ENCODE results near the gene KRTAP13-1. TPM values are rescaled to one million over a fixed set of nuclear protein-coding genes. Genes with fewer than 3 reads are reported as not detected.

KRTAP13-1 gene
- total and polyA plus RNA-seq, 2 donors (not counting 3 experiments of a cell fraction or from before 2014, with no cell fraction given): not detected

DNA sequence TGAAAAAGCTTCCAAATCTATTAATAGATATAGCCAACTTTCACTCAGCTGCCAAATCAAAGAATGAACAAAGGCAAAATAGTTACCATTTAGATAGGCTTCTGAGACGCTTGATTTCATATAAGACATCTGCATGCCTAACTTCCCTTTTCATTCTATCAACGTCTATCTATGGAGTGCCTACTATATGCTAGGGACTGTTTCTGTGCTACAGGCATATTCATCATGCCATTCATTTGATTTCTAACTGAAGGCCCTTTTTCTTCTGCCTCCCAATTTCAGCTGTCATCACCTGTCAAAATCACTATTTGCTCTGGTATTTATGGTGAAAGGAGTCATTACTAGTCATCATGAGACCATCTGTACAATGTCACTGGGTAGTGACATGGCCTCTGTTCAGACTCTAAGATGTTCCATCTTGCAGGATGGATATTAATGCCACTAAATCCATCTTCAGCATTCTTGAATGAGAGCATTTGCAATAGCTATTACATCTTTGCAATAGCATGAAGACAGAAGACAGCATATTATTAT, 4.3 kb upstream of the KRTAP13-1 start:
- intact Hi-C loops (cut with micrococcal nuclease) (no loop called here), dilution Hi-C loops (cut with MboI; ENCODE audit: extremely low pct_ligation_motif_present, low sequenced_read_pairs) (no loop called here)
- FAIRE-seq (no peak), DNase-seq (ENCODE audit: low read depth, low spot score) (no peak)
- no peaks in the 10 kb centered on the region for H3K4me1 ChIP-seq (ENCODE audit: control insufficient read depth, extremely low read depth, insufficient read depth, low read length)
- H3K4me3 ChIP-seq (replicated peaks in 1 of 3; ENCODE audit: insufficient read depth in 1 of 3, low read depth in 1 of 3, low read length in 3 of 3): no peak overlapping the region
- H3K9me3 ChIP-seq (replicated peaks; ENCODE audit: control insufficient read depth, insufficient read depth, low read length): peaks cover 6% of the 10 kb centered on the region
- no peak overlapping the region for H3K27ac ChIP-seq (ENCODE audit: insufficient read depth, low read depth, low read length)
- no TSS peak for BruUV-seq (replicated peaks)
- TF ChIP-seq, protein P1, sequence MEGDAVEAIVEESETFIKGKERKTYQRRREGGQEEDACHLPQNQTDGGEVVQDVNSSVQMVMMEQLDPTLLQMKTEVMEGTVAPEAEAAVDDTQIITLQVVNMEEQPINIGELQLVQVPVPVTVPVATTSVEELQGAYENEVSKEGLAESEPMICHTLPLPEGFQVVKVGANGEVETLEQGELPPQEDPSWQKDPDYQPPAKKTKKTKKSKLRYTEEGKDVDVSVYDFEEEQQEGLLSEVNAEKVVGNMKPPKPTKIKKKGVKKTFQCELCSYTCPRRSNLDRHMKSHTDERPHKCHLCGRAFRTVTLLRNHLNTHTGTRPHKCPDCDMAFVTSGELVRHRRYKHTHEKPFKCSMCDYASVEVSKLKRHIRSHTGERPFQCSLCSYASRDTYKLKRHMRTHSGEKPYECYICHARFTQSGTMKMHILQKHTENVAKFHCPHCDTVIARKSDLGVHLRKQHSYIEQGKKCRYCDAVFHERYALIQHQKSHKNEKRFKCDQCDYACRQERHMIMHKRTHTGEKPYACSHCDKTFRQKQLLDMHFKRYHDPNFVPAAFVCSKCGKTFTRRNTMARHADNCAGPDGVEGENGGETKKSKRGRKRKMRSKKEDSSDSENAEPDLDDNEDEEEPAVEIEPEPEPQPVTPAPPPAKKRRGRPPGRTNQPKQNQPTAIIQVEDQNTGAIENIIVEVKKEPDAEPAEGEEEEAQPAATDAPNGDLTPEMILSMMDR (IDR thresholded peaks at IDR 0.05; ENCODE audit: extremely low read depth in 1 of 2, insufficient read depth in 1 of 2, low read depth in 1 of 2, low read length in 2 of 2): no peak
- TF ChIP-seq MYC (IDR thresholded peaks at IDR 0.05; ENCODE audit: low read depth, low read length): no peak
- no peak for TF ChIP-seq POLR2A (IDR thresholded peaks at IDR 0.05; ENCODE audit: low read depth, low read length)
- TF ChIP-seq POLR2AphosphoS5 (IDR thresholded peaks at IDR 0.05; ENCODE audit: insufficient read depth, low read depth, low read length): no peak
- TF ChIP-seq, protein P2, sequence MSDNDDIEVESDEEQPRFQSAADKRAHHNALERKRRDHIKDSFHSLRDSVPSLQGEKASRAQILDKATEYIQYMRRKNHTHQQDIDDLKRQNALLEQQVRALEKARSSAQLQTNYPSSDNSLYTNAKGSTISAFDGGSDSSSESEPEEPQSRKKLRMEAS (IDR thresholded peaks at IDR 0.05; ENCODE audit: insufficient read depth, insufficient read length): no peak
- no peak for TF ChIP-seq GATA2 (IDR thresholded peaks at IDR 0.05; ENCODE audit: insufficient read depth, insufficient read length, low read depth, low read length)
- TF ChIP-seq EZH2 (IDR thresholded peaks at IDR 0.05; ENCODE audit: borderline replicate concordance, low read depth, low read length, severe bottlenecking): no peak
- TF ChIP-seq JUN (IDR thresholded peaks at IDR 0.05; ENCODE audit: borderline replicate concordance, insufficient read depth, insufficient read length, low read depth): no peak
- H2AFZ ChIP-seq (ENCODE audit: low read depth, low read length): no peak overlapping the region
- no peak overlapping the region for H3K4me2 ChIP-seq (ENCODE audit: insufficient read depth, low read length)
- no peak overlapping the region for H3K9ac ChIP-seq (replicated peaks; ENCODE audit: extremely low read depth, insufficient read depth, low read length)
- no peaks in the 10 kb centered on the region for H3K36me3 ChIP-seq (ENCODE audit: control insufficient read depth in 2 of 2, extremely low read depth in 1 of 2, insufficient read depth in 2 of 2, low read length in 2 of 2)
- ChIA-PET POLR2A (no interaction called here), CTCF (no interaction called here)
- no peaks in the 10 kb centered on the region for H3K9me1 ChIP-seq (replicated peaks; ENCODE audit: control insufficient read depth, extremely low read depth, insufficient read depth, low read length)
- H3K27me3 ChIP-seq (ENCODE audit: control insufficient read depth in 2 of 2, insufficient read depth in 2 of 2, low read length in 2 of 2): no peaks in the 10 kb centered on the region
- H3K79me2 ChIP-seq (ENCODE audit: control insufficient read depth, insufficient read depth, low read length): no peaks in the 10 kb centered on the region
- no peaks in the 10 kb centered on the region for H4K20me1 ChIP-seq (replicated peaks; ENCODE audit: control insufficient read depth, extremely low read depth, insufficient read depth, low read length)

All from endothelial cell of umbilical vein (primary cell).